Activated CD4-positive, alpha-beta T cell treated with anti-CD3 and anti-CD28 coated beads for 24 hours (primary cell): ENCODE measurements around the gene TTLL12.

Experiments used
- DNase-seq, 2 donors: peaks; one replicate each; pipeline ENCODE4 v3.0.0-alpha.2; 2020; ENCODE audit warnings: low read depth in 2 of 2

TTLL12 gene

DNA sequence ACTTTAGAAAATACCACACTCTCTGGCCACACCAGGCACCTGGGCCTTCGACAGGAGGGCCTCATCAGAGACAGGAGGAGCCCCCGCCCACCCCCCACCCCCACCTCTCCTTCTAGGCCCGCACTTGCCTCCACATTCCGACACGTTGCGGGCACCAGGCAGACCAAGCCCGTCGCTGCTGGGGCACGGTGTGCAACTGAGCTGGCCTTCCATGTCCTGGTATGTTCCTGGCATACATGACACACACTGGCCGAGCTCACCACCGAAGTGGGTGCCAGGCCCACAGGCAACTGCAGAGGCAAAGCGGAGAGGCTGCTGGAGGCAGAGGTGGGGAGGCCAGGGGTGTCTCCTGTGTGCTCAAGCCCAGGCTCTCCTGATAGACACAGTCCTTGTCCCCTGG is 27.0 kb upstream of the TTLL12 start:
- no peak for DNase-seq

DNA sequence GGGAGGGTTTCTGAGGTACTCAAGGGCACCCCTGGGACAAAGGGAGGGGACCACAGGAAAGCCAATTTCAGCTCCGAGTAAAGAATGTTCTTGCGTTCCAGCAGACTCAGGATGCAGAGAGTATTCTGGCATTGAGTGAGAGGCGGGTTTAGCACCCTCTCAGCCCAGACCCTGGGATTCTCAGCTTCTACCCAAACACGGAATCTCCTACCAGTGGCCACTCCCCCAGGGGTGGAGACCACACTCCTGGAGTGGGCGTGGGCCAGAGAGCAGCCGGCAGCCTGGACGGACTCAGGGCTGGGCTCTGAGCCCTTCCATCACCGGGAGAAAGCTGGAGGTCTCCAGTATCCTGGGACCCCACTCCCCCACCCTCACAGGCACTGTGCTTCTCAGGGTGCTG is 26.1 kb upstream of the TTLL12 start:
- no peak for DNase-seq

DNA sequence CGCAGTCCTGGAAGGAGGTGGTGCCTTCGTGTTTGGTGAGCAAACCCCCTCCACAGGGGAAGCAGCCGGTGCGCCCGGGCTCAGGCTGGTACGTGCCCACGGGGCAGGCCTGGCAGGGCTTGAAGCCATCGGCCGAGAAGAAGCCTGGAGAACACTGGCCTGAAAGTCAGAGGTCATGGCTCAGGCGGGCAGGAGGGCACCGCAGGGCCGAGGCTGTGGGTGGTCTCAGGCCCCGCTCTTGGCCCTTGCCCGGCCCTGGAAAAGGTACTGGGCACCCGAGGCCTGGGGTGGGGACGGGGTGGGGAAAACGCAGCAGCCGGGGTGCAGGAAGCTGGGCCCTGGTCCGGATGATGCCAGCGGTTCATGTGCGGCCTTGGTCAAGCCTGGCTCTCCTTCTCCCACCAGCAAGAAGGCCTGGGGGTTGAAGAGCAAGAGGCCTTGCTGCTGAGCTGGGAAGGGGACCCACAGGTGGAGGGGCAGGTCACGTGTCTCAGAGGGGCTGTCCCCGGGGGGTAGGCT is 25.6 kb upstream of the TTLL12 start:
- DNase-seq, result no peak

DNA sequence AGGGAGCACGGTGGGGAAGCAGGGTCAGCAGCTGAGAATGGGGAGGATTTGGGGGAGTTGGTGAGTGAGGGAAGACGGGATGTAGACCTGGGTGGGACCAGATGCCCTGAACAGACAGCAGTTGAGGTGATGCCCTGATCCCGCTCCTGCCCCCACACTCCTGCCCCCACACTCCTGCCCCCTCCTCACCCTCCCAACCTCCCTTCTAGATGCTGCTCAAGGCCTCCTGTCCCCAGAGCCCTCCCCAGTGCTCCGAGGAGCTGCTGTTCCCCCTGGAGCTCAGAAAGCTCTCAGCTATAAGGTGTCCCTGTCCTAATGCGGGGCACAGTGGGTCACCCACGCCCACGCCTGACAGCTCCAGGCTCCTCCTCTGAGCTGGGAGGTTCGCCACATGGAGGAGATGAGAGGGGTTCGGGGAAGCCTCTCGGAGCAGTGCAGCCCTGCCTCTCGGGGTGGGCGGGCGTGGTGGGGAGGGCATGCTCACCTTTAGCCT is 25.1 kb upstream of the TTLL12 start:
- DNase-seq, result no peak

- DNase-seq, result no peak
Measured at GRCh38 chr22:43210631-43211515, 23.9 kb upstream of the TTLL12 start.

DNA sequence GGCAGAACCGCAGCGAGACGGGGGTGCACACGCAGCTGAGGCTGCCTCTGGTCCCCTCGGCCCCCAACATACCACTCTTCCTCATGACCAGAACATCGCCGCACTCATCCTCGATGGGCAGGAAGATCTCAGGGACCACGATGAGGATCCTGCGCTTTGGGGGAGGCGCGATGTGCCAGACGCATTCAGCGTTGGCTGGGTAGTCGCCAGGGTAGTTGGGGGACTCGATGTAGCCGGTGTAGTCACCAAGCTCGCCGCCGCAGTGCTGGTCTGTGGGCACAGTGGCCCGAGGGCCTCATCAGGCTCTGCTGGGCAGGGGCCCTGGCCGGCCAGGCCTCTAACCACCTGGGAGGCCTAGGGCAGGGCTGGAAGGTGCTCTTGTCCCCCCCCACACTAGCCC is 23.0 kb upstream of the TTLL12 start:
- no peak for DNase-seq

DNA sequence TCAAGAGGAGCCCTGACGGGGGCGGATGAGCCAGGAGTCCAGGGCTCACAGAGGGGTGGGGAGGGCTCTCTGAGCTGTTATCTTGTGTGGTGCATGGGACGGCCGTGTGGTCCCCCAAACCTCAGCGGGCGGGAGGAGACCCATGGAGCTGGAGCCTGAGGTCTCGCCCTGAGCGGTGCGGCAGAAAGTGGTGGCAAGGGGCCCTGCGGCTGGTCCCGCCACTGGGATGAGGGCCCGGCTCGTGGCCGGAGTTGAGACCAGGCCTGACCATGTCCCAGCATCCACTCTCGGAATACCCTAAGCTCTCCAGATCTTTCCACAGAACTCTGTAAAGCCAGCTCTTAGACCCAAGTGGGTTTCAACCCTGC is 22.6 kb upstream of the TTLL12 start:
- no peak for DNase-seq

DNA sequence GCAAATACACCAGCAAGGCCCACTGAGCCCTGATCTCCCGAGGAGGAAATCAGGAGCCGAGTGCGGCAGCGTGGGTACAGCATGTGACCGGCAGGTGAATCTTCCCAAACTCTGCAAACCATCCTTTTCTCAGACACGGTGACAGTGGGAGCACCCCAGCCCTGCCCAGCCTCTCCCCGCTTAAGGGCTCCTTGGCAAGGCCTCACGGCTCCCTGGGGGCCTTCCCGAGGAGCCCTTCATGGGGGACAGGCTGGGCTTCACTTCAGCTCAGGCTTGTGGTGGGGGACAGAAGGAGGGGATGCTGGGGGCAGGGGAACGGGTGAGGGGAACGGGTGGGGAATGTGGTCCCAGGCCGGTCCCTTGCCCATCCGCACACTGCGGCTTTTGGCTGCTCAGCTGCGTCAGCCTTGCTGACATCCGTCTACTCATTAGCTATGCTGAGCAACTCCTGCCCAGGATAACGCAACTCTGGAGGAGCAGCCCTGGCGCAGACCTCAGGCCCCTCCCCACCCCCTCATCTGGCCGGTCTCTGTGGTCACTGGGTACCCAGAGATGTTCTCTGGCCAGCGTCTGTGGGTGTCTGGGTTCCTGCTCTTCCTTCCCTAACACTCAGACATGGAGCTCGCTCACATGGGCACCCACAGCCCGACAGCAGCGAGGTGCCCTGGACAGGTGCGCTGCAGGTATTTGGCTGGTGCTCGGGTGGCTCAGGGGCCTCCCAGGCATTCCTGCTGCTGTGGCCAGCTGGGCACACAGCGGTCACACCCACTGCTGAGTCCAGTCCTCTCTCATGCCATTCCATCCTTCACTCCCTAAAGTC is 22.0 kb upstream of the TTLL12 start:
- DNase-seq, result no peak

DNA sequence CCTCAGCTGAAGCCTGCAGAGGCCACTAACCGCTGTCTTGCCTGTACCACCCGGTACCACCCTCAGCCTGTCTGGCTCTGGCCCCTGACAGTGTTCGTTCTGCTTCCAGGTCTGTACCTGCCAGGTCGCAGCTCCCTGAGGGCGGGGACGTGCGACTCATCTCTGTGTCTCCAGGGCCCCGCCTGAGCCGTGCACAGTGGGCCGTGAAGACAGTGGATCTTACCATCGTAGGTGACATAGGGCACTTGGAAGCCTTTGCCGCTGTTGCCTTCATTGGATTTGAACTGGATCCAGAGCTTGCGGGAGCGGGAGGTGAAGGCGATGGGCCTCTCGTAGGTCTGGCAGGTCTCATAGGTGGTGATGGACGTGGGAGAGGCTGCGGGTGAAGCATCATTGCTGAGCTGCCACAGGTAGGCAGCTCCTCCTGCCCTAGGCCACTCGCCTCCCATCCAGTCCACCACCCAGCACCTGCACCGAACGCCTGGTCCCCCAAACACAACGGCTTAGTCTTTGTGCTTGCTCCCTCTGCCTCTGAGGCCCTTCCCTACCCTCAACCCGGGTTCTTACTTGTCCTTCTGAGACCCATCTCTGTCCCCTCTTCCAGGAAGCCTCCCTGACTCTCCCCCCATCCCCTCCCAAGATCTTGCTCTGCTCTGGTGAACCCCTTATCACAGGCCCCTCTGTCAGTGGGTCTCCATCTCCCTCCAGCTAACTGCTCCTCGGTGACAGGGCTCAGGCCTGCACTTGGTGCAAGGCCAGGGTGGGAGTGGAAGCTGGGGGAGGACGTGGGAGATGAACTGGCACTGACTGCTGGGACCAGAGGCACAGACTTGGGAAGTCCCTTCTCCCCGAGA is 21.1 kb upstream of the TTLL12 start:
- DNase-seq, result no peak

- no peak for DNase-seq
Measured at GRCh38 chr22:43207386-43207785, 20.5 kb upstream of the TTLL12 start.

DNA sequence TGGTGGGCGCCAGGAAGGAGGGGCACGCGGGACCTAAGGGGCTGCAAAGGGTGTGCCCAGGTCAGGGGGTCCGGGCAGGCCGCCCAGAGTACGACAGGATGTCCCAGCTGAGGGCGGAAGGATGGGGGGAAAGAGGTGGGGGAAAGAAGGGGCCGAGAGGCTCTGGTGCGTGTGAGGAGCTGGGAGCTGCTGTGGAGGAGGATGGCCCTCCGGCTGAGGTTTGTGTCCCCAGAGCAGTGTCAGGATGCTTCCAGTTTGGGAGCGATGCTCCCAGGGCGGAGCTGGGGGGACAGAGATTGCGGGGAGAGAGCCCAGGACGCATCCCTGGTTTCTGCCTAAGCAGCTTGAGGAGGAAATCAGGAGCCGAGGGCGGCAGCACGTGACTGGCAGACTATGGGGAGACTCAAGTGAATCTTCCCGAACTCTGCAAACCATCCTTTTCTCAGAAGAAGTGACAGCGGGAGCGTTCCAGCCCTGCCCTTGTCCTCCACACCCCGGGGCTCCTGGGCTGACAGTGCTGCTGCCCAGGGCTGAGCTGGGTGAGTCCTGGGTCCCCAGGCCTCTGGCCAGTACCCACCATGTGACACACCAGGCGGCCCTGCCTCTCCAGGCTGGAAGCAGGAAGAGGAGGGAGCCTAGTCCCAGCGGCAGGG is 19.7 kb upstream of the TTLL12 start:
- no peak for DNase-seq

DNA sequence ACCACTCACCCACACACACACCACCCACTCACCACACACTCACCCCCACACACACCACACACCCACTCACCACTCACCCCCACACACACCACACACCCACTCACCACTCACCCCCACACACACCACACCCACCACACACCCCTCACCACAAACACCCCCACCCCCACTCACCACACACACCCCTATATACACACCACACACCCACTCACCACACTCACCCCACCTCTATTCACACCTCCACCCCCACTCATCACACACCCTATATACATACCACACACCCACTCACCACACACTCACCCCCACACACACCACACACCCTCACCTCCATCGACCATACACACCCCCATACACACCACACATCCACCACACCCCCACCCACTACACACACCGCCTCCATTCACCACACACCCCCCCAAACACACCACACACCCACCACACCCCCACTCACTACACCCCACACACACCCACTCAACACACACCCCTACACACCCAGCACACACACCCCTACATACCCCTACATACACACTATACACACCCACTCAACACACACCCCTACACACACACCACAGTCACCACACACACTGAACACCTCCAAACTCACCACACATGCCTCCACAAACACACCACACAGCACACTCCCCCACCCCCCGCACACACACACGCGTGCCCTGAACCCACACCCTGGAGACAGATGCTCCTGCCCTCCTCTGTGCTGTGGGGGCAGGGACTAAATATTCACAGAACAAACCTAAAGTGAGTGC is 19.0 kb upstream of the TTLL12 start:
- no peak for DNase-seq

GRCh38 chr22:43205261-43205691 is 18.3 kb upstream of the TTLL12 start:
- DNase-seq, result no peak

- DNase-seq, result no peak
Measured at GRCh38 chr22:43203471-43203981, 16.6 kb upstream of the TTLL12 start.

DNA sequence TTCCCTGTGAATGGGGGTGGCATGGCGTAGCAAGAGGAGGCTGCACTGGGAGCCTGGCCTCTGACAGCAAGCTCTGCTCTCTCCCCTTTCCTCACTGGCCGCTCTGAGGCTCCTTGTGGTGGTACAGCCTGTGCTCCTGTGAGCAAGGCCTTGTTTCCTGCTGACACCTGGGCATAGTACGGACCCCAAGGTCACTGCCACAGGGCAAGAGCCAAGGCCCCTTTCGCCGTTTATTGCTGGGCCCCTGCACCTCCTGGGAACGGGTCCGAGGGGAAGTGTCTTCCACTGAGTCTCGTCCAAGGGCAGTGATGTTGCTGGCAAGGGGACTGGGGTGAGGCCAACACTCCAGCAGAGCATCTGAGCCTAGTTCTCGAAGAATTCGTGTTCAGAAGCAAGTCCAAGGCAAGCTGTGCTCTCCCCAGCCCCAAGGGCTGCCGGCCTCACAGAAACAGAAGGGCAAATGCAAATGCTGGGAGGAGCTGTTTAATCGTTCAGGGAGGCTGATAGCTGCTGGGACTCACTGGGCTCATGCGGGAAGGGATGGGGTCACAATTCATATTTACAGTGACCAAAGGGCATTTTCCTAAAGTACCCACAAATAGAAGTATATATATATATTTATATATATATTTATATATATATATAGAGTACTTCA is 15.9 kb upstream of the TTLL12 start:
- no peak for DNase-seq

DNA sequence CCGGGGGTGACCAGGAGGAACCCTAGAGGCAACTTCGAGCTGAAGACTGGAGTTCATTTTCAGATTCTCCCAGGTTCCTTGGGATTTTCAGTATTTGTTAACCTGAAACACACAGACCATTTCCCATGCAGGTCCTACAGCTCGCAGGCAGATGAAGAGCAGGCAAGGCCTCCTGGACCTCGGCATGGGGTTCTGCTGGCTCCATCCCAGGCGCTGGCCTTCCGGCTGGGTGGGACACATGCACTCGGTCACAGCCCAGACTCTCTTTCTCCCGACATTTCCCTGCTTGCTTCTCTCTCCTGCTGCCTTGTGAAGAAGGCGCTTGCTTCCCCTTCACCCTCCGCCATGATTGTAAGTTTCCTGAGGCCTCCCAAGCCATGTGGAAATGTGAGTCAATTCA is 15.4 kb upstream of the TTLL12 start:
- DNase-seq, result no peak

- no peak for DNase-seq
Measured at GRCh38 chr22:43201486-43202219, 14.7 kb upstream of the TTLL12 start.

- DNase-seq, result no peak
Measured at GRCh38 chr22:43200555-43200954, 13.6 kb upstream of the TTLL12 start.

- no peak for DNase-seq
Measured at GRCh38 chr22:43200031-43200430, 13.1 kb upstream of the TTLL12 start.
